GM06990 (cell line): ENCODE data around the gene CFAP97.
"Not testable (repeated sequence)": the region's sequence is repeated elsewhere in the genome, so short reads cannot be mapped to it uniquely, and the experiment has no call there.

Experiments
- DNase-seq: peaks from one replicate; pipeline ENCODE4 v3.0.0-alpha.2; 2011; ENCODE audit not compliant: insufficient read length; ENCODE audit errors: extremely low read depth
- H3K27me3 ChIP-seq: replicated peaks from 2 replicates; pipeline ENCODE4 v1.6.0; 2011; ENCODE audit warnings: low read length; ENCODE audit not compliant: control insufficient read depth, insufficient read depth
- H3K36me3 ChIP-seq: 2 replicates; pipeline ENCODE4 v1.5.1; 2011; ENCODE audit warnings: low read length; ENCODE audit not compliant: control insufficient read depth, insufficient read depth
- H3K4me3 ChIP-seq: replicated peaks from 2 replicates; pipeline ENCODE4 v1.5.1; 2011; ENCODE audit warnings: low read depth, mild to moderate bottlenecking, control low read depth, low read length
- CTCF ChIP-seq: IDR thresholded peaks from 2 replicates; pipeline ENCODE4 v1.5.1; 2011; ENCODE audit warnings: low read length, control low read depth, mild to moderate bottlenecking, inconsistent platforms; ENCODE audit not compliant: insufficient read depth, poor library complexity, severe bottlenecking

The CFAP97 gene

GRCh38 chr4:185209031-185209851, 5.4 kb upstream of the CFAP97 start, which contains the start of gene SNX25:
Gene SNX25 (plus strand): TSS chr4:185209598. CDS start chr4:185209827, 229 bp downstream.
- TF ChIP-seq CTCF, result no peak
- Histone ChIP-seq H3K4me3 (peak within 1 kb of the TSS; percentile 69), H3K36me3 (no peaks in the 10 kb centered on the region), H3K27me3 (no peaks in the 10 kb centered on the region)
- peak; percentile 92 for DNase-seq

GRCh38 chr4:185207466-185207865, 3.7 kb upstream of the CFAP97 start:
- Histone ChIP-seq H3K27me3 (no peaks in the 10 kb centered on the region), H3K4me3 (no peak overlapping the region), H3K36me3 (no peaks in the 10 kb centered on the region)
- TF ChIP-seq CTCF, result no peak
- DNase-seq, result no peak

- H3K27me3 ChIP-seq, result no peaks in the 10 kb centered on the region
- no peaks in the 10 kb centered on the region for H3K36me3 ChIP-seq
- DNase-seq, result no peak
- peak overlapping the region; percentile 70 for H3K4me3 ChIP-seq
- no peak for TF ChIP-seq CTCF
These were observed 2.0 kb upstream of the CFAP97 start for GRCh38 chr4:185205697-185206342.

GRCh38 chr4:185205073-185205472, 1.3 kb upstream of the CFAP97 start:
- H3K4me3 ChIP-seq, result peak overlapping the region; percentile 70
- not testable (repeated sequence) for H3K36me3 ChIP-seq, DNase-seq, H3K27me3 ChIP-seq

- no peaks in the 10 kb centered on the region for H3K27me3 ChIP-seq
- DNase-seq, result no peak
- no peak for TF ChIP-seq CTCF
- H3K4me3 ChIP-seq, result peak overlapping the region; percentile 70
- peaks cover 2% of the 10 kb centered on the region; the same call in 1 of the 2 replicates for H3K36me3 ChIP-seq
These were observed 574 bp upstream of the CFAP97 start for GRCh38 chr4:185204238-185204910.
